ENCODE measurements around the gene STAM. TPM values are rescaled to one million over a fixed set of nuclear protein-coding genes. Genes with fewer than 3 reads are reported as not detected.
A peak's percentile ranks its signal among the peaks of the same experiment; 100 is the strongest.

The STAM gene
- total RNA-seq, 1 donor from 2014 or later, result 22.8 TPM

DNA sequence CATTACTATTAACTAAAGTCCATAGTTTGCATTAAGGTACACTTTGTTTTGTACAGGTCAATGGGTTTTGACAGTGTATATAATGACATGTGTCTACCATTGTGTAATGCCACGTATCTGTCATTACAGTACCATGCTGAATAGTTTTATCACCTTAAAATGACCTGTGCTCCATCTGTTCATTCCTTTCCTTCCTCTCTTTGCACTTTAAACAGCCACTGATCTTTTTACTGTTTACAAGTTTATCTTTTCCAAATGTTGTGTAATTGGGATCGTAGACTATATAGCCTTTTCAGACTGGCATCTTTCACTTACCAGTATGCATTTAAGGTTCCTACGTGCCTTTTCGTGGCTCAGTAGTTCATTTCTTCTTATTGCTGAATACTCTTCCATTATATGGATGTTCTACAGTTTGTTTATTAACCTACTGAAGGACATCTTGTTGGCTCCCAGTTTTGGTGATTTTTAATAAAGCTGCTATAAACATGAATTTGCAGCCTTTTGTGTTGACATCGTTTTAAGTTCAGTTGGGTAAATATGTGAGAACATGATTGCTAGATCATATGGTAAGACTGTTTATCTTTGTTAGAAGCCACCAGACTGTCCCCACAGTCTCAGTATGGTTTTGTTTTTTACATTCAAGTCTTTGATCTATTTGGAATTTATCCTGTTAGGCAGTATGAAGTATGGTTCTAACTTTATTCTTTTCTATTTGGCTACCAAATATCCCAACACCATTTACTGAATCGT, 24.7 kb downstream of the STAM start:
- no peak for DNase-seq
- no peak for ATAC-seq
- intact Hi-C loops (cut with micrococcal nuclease), result no loop called here

DNA sequence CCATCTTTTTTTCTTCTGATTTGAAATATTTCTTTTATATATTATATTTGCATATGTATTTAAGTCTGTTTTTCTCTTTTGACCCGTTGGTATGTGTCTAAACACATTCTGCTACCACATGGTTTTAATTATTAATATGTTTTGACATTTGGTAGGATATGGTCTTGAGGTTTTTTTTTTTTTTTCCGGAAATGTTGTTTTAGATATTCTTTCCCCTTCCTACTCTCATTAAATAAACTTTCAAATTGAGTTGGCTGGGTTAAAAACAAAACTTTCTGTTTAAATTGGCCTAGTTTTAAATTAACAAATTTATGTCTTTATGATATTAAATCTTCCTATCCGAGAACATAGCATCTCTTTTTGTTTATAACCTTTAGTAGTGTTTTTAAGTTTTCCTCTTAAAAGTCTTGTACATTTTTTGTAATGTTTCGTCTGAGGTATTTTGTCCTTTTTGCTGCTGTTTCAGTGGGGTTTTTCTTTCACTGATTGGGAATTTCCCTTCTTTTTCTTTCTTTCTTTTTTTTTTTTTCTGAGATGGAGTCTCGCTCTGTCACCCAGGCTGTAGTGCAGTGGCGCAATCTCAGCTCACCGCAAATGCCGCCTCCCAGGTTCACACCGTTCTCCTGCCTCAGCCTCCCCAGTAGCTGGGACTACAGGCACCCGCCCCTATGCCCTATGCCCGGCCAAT, 25.4 kb downstream of the STAM start:
- intact Hi-C loops (cut with micrococcal nuclease), result no loop called here
- ATAC-seq (no peak), DNase-seq (no peak)

DNA sequence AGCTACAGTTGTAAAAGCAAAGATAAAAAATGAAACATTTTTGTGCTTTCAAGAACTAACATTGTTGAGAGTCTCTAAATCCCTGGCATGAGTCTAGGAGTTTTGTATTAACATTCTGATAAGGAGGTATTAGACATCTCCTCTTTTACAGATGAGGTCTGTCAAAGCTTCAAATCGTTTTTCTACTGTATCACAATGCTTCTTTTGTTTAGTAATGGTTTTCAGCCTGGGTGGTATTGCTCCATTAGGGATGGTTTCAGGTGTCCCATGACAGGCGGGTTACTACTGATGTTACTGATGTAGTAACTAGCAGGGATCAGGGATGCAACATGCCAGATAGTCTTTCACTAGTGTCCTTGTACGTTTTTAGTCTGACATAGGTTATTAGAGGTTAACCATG, 27.4 kb downstream of the STAM start:
- no peak for ATAC-seq
- intact Hi-C loops (cut with micrococcal nuclease), result no loop called here
- no peak for DNase-seq

DNA sequence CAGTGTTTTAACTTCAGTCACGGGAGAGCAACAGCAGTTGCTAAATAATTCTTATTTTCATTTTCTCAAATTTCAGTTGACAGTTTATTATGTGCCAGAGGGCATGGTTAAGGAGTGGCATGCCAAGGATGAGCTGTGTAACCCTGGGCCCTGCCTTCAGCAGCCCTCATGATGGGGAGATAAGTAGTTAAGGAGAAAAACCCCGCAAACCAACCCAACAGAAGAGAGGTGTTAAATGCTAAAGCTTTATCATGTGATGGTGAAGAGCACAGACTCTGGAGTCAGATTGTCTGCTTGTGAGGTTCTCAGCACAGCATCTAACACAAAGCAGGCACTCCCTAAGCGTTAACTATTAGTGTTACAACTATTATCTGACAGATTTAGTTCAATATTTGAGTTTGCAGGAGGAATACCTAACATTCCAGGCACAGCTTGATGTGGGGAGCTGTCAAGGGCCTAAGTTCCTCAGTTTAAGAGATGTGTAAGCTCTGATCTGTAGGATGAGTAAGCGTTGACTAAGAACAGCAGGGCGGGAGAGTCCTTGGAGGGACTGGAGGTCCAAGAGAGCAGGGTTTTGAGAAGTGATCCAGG, 29.6 kb downstream of the STAM start:
- intact Hi-C loops (cut with micrococcal nuclease), result no loop called here
- ATAC-seq, result peak; percentile 35
- no peak for DNase-seq

DNA sequence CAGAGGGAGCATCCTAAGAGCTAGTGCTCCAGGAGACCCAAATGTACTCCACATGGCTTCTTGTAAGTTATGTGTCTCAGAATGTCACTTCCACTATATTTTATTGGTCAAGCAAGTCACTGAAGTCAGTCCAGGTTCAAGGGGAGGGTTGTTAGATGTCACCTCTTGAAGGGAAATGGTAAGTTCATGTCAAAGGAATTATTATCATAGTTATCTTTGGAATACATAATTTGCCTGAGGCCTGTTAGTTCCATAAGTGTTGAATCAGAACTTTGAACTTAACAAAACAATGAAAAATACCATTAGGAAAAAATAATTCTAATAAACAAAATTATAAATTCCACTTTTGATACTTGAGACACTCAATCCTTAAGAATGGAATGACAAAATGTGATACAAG, 30.6 kb downstream of the STAM start:
- ATAC-seq, result no peak
- no peak for DNase-seq
- intact Hi-C loops (cut with micrococcal nuclease), result no loop called here

DNA sequence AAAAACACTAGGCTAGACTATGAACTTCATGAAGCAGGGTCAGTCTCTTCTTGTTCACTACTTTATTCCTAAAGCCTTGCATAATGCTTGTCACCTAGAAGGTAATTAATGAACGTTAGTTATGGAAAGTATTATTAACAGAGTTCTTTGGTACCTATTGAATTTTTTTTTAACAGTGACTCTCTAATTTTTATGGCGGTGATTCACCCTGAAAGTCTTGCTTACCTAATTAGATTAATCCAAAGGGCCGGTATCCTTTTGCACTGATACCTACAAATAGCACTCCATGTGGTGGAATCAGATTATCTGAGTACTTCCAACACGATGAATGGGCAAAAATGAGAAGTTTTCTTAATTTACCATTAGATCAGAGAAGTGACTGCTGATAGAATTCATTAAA, 31.7 kb downstream of the STAM start:
- DNase-seq (no peak), ATAC-seq (no peak)
- intact Hi-C loops (cut with micrococcal nuclease), result no loop called here

DNA sequence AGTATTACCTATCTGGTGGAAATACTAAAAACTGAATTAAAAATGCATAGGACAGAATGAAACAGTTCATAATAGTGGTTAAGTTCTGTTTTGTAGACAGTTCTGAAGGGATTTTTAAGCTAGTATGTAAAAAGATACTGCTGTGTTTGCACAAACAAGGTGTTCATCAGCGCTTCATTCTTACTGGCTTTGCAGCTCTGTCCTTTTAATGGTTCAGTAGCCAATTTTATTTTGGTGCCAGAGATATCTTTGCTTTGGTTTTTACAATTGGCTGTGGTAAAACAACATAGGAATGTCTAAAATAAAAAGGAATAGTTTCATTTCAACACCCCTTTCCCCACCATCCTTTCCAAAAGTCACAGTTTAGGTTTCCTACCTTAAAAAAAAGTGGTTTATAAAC, 33.0 kb downstream of the STAM start:
- no peak for ATAC-seq
- intact Hi-C loops (cut with micrococcal nuclease), result no loop called here

DNA sequence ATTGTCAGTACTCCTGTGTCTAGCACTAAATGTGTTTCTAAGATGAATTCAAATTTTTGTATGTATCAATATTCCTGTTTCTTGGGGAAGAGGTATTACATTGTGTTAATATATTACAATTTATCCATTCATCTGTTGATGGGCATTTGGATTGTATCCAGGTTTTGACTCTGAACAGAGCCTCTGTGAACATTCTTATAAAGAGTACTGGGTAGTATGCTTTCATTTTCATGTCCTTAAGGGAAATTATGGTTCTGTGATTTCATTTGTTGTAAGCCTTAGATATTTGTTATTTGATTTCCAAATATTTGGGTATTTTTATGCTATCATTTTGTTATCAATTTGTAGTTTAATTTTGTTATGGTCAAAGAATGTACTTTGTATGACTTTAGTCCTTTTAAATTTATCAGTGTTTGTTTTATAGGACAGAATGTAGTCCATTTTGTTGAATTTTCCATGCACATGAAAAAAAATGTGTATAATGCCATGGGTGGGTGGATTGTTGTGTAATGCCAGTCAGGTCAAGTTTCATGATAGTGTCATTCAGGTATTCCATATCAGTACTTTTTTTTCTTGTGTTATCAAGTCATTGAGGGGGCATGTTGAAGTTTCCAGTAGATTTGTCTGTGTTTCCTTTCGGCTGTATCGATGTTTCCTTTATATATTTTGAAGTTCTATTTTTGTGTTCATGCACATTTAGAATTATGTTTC, 38.4 kb downstream of the STAM start:
- intact Hi-C loops (cut with micrococcal nuclease), result no loop called here
- ATAC-seq (peak; percentile 38), DNase-seq (no peak)

More for the DNA sequence above, 33.0 kb downstream of the STAM start:
- DNase-seq, result no peak

DNA sequence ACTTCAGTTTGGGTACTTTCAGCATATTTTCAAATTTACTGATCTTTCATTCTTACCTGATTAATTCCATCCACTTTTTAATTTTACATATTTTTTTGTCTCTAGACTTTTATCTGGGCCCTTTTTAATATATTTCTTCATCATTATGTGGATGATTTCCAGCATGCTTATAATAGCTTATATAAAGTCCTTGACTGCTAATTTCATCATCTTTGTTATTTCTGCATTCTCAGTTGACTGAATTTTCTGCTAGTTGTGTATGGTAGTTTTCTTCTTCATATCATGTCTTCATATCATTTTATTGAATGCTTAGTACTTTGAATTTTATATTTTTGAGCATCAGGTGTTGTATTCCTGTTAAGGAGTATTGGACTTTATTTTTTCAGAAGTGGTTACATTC, 39.6 kb downstream of the STAM start:
- no peak for ATAC-seq
- intact Hi-C loops (cut with micrococcal nuclease), result no loop called here
- DNase-seq, result no peak

DNA sequence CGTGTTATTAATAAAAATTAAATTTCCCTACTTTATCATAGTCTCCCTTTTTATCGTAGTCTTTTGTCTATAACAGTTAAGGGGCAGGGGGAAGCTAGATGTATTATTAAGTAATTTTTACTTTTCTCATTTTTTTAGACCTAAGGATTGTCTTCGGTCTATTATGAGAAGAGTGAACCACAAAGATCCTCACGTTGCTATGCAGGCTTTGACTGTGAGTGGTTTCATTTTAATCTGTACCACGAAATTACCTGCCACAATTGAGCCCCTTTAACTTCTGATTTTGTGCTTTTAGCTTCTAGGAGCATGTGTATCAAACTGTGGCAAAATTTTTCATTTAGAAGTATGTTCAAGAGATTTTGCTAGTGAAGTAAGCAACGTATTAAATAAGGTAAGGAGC, 40.6 kb downstream of the STAM start:
- intact Hi-C loops (cut with micrococcal nuclease), result no loop called here
- no peak for DNase-seq
- no peak for ATAC-seq

DNA sequence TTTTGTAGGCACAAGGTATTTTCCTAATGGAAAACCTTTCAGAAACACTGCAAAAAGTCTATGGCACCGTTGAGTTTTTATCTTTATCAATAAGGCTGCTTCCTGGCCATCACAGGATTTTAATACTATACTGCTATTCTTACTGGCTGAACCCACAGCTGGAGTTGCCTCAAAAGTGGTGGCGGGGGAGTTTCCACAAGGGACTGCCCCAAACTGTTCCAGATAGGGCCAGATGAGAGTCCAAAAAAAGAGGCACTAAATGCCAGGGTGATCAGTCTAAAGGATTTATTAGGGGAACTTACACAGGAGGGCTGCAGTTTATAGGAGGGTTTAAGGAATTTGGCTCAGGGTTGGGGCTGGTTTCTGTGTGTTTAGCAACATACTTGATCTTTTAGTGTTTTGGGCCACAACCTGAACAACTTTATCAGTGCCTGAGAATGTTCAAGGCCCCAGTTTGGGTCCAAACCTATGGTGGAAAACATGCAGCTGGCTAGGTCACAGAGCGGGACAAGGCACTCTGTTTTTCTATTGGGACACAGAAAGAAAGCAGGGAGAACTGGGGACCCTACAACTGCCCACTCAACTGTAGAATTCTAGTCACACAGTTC, 41.4 kb downstream of the STAM start:
- DNase-seq (no peak), ATAC-seq (no peak)
- intact Hi-C loops (cut with micrococcal nuclease), result no loop called here

DNA sequence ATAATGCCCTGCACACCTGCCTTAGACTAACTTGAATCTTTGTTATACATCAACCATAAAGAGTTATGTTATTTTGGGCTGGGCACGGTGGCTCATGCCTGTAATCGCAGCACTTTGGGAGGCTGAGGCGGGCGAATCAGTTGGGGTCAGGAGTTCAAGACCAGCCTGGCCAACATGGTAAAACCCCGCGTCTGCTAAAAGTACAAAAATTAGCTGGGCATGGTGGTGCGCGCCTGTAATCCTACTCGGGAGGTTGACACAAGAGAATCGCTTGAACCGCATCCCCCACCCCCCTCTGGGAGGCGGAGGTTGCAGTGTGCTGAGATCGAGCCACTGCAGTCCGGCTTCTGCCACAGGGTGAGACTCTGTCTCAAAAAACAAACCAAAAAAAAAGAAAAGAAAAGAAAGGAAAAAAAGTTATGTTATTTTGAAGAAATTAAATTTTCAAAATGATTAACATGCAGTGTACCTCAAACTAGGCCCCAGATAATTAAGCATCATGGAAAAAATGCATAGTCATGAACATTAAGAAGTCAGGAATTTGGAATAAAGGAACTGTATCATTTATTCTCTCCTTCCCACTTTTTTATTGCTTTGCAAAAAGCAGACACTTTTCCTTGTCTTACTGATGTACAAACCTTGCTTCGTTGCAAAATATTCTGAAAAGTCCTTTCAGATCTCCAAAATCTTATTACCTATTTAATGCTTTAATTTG, 43.3 kb downstream of the STAM start:
- ATAC-seq (no peak), DNase-seq (no peak)
- intact Hi-C loops (cut with micrococcal nuclease), result no loop called here

DNA sequence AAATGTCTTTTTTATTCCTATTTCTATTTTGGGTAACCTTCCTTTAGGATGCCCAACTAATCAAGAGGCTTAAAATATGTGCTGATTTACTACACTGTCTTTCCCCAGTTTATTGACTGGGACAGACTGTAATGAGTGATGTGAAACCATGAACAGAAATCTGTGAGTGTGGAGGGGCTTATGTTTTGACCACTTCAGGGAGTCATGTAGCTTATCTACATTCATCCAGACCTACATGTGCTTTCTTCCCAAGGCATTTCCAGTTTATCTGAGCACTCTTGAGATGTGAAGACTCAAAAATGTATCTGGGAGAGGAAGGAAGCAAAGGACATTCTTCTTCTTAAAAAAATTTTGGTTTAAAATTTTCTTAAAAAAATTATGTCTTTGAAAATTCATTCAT, 45.2 kb downstream of the STAM start:
- ATAC-seq (no peak), DNase-seq (no peak)
- intact Hi-C loops (cut with micrococcal nuclease), result no loop called here

DNA sequence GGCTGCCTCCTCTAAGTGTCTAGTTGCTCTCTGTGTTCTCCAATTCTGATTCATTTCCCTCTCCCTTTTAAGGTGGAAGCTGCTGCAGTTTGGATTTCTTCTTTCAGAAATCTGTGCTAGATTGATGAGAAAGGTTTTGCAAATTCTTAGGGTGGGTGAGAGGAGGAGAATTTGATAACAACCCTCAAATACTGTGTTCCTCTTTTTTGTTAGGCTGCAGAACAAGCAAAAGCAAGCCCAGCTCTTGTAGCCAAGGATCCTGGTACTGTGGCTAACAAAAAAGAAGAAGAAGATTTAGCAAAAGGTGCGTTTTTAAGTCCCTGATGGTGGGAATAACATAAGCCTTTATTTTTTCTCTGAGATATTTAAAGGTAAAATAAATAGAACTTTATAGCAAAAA, 49.1 kb downstream of the STAM start:
- no peak for ATAC-seq
- intact Hi-C loops (cut with micrococcal nuclease), result no loop called here
- DNase-seq, result no peak

DNA sequence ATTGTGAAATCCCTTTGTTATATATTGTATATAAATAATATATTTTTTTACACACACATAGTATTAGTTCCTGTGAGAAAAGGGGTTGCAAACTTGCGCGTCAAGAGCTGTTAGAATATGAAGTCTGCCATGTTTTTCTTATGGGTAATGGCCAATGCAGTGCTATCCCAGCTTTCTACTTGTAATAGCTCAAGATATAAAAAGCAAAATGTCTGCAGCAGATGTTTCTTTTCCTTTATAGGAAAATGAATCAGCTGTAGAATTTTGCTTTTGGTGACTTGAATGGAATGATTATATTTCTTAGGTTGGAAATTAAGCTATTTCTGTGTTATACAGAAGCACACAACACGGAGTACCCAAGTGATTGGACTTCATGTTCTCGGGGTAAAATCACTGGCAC, 54.7 kb downstream of the STAM start:
- no peak for DNase-seq
- intact Hi-C loops (cut with micrococcal nuclease), result no loop called here
- ATAC-seq, result no peak

DNA sequence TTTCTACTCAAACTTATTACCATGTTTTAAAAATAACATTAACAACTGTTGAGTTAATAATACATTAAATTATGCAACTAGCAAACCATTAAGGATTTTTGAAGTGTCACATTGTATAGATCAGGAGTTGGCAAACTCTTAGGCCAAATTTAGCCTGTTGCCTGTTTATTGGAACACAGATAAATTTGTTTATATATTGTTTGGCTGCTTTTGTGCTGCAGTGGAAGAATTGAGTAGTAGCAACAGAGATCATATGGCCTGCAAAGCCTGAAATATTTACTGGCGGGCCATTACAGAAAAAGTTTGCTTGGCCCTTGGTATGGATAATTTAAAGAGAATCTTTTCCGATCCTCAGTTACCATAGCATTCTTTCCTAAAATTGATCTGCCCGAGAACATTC, 57.4 kb downstream of the STAM start:
- ATAC-seq (no peak), DNase-seq (no peak)
- intact Hi-C loops (cut with micrococcal nuclease), result no loop called here

DNA sequence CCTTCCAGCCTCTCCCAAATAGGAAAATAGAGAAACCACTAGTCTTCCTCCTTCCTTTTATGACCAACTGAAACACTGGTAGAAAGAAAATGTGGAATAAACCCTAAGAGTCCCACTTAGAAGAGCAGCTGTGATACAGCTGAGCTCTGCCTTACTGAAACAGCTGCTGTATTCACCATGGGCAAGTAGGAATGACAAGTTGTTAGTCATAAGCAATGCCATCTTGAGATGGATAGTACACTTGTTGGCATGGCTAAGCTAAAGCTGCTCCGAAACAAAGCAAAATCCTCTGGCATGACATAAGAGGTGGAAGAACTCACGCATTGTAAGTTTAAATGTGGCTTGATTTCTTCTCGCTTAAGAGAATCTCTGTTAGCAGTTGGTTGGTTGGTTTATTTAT, 59.8 kb downstream of the STAM start:
- intact Hi-C loops (cut with micrococcal nuclease), result no loop called here
- ATAC-seq, result no peak
- no peak for DNase-seq

DNA sequence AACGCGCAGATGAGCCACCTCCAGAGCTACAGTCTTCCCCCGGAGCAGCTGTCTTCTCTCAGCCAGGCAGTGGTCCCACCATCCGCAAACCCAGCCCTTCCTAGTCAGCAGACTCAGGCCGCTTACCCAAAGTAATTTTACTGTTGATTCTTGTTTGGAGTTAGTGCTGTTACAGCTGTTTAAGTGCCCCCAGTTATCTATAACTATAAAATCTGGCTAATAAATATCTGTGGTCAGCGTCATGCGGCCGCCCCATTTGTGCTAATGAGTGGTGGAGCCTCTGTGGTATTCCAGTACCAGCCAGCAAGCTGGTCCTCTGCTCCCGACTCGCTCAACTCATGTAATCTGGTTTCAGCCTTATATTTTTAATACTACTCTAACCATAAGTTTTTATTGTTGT, 64.9 kb downstream of the STAM start:
- intact Hi-C loops (cut with micrococcal nuclease), result no loop called here
- ATAC-seq (no peak), DNase-seq (no peak)

DNA sequence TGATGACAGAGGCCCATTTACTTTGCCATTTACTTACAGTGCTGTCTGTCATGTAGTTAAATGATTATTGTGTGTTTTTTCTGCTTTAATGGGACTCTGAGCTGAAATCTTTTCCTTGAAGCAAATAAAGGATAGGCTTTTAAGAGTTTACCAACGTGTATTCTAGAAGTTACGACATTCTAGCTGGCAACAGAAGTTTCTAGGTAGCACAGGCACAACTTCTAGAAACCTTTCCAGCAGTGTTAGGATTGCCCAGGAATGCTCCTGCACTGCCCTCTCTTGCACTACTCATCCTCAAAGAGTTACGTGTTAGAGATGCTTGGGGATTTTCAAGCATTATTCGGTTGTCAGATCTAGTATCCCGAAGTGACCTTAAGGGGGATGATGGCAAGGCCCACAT, 65.5 kb downstream of the STAM start:
- intact Hi-C loops (cut with micrococcal nuclease), result no loop called here
- ATAC-seq (no peak), DNase-seq (no peak)
